Peyer's patch (tissue), 4 donors: Measurements from ENCODE around the gene CSNK2A2. TPM values are rescaled to one million over a fixed set of nuclear protein-coding genes. Genes with fewer than 3 reads are reported as not detected.
A peak's percentile ranks its signal among the peaks of the same experiment; 100 is the strongest.

Source experiments
- DNase-seq, 3 donors: peaks; one replicate each; pipeline ENCODE4 v3.0.0-alpha.2; 2017 to 2019
- H3K27ac ChIP-seq, 4 donors: fragments of 200-600 bp; sonication (generic); one replicate each; pipeline ENCODE4 v1.5.1; 2016 to 2019
- H3K27me3 ChIP-seq, 2 donors: fragments of 200-600 bp; sonication (generic); one replicate each; pipeline ENCODE4 v1.5.1; 2019
- H3K36me3 ChIP-seq, 3 donors: fragments of 200-600 bp; sonication (generic); one replicate each; pipeline ENCODE4 v1.5.1; 2016 to 2019
- H3K4me1 ChIP-seq, 4 donors: fragments of 200-600 bp; sonication (generic); one replicate each; pipeline ENCODE4 v1.5.1; 2016 to 2019
- H3K4me3 ChIP-seq, 4 donors: fragments of 200-600 bp; sonication (generic); 1 replicate in 3 of 4; 2 replicates in 1 of 4; pipeline ENCODE4 v1.5.1; 2016 to 2019; ENCODE audit warnings: mild to moderate bottlenecking in 1 of 4
- H3K9me3 ChIP-seq, 4 donors: fragments of 200-600 bp; sonication (generic); one replicate each; pipeline ENCODE4 v1.5.1; 2016 to 2019; ENCODE audit warnings: mild to moderate bottlenecking in 1 of 4
- CTCF ChIP-seq, 6 experiments: fragments of 450-650 bp in 4 of 6; fragments of 200-600 bp in 2 of 6; sonication (generic) in 1 of 6; IDR thresholded peaks; one replicate each; pipeline ENCODE4 v1.5.1; 2017 to 2019; ENCODE audit warnings: antibody characterized with exemption in 6 of 6, mild to moderate bottlenecking in 3 of 6, moderate library complexity in 1 of 6
- POLR2A ChIP-seq, 2 donors: fragments of 450-650 bp; IDR thresholded peaks; one replicate each; pipeline ENCODE4 v1.5.1; 2017; ENCODE audit warnings: antibody characterized with exemption in 2 of 2, mild to moderate bottlenecking in 2 of 2, moderate library complexity in 2 of 2
- total RNA-seq, 4 donors: library from RNA; depleted of rRNA; stranded (reverse); fragments of >200 nt; gene quantifications; one replicate each; pipeline ENCODE4 v1.1.0, GENCODE V29; 2016

Gene CSNK2A2
- total RNA-seq, 4 donors from 2014 or later = 25.1 to 36.4 (median 29.6) TPM

- no peaks in the 10 kb centered on the region for H3K27me3 ChIP-seq
- no peak for TF ChIP-seq CTCF (IDR thresholded peaks at IDR 0.05)
- TF ChIP-seq POLR2A (IDR thresholded peaks at IDR 0.05) = no peak
- H3K36me3 ChIP-seq = no peaks in the 10 kb centered on the region
- no peaks in the 10 kb centered on the region for H3K9me3 ChIP-seq
- peak overlapping the region in 2 of 4 donors; percentile 15 to 52 for H3K27ac ChIP-seq
- H3K4me1 ChIP-seq = peaks cover 0 to 80% (median 8%) of the 10 kb centered on the region in 4 donors
- no peak overlapping the region for H3K4me3 ChIP-seq
- DNase-seq = no peak
These were observed 73.3 kb downstream of the CSNK2A2 start for GRCh38 chr16:58124601-58124915.

GRCh38 chr16:58123896-58124600 lies 73.9 kb downstream of the CSNK2A2 start:
- H3K4me1 ChIP-seq = peaks cover 0 to 84% (median 8%) of the 10 kb centered on the region in 4 donors
- TF ChIP-seq CTCF (IDR thresholded peaks at IDR 0.05) (no peak), POLR2A (IDR thresholded peaks at IDR 0.05) (no peak)
- no peak overlapping the region for H3K4me3 ChIP-seq
- H3K9me3 ChIP-seq = no peaks in the 10 kb centered on the region
- no peaks in the 10 kb centered on the region for H3K27me3 ChIP-seq
- peak overlapping the region in 2 of 4 donors; percentile 15 to 52 for H3K27ac ChIP-seq
- no peaks in the 10 kb centered on the region for H3K36me3 ChIP-seq
- no peak for DNase-seq

- Histone ChIP-seq H3K4me1 (peaks cover 0 to 66% (median 4%) of the 10 kb centered on the region in 4 donors), H3K9me3 (no peaks in the 10 kb centered on the region), H3K27ac (peak overlapping the region in 3 of 4 donors; percentile 20 to 70 (median 35)), H3K27me3 (no peaks in the 10 kb centered on the region), H3K4me3 (peak overlapping the region in 1 of 4 donors; percentile 2), H3K36me3 (peaks cover 0 to 3% (median 0%) of the 10 kb centered on the region in 3 donors)
- TF ChIP-seq POLR2A (IDR thresholded peaks at IDR 0.05) = no peak
- no peak for TF ChIP-seq CTCF (IDR thresholded peaks at IDR 0.05)
- peak in 2 of 3 donors; percentile 73 to 79 for DNase-seq
These were observed 76.8 kb downstream of the CSNK2A2 start for GRCh38 chr16:58121132-58121531.

GRCh38 chr16:58120234-58120633 lies 77.7 kb downstream of the CSNK2A2 start:
- TF ChIP-seq CTCF (IDR thresholded peaks at IDR 0.05) (no peak), POLR2A (IDR thresholded peaks at IDR 0.05) (no peak)
- no peak overlapping the region for H3K4me3 ChIP-seq
- H3K4me1 ChIP-seq = peaks cover 0 to 63% (median 4%) of the 10 kb centered on the region in 4 donors
- H3K27ac ChIP-seq = peak overlapping the region in 2 of 4 donors; percentile 42 to 70
- H3K9me3 ChIP-seq = no peaks in the 10 kb centered on the region
- no peaks in the 10 kb centered on the region for H3K27me3 ChIP-seq
- peaks cover 0 to 12% (median 0%) of the 10 kb centered on the region in 3 donors for H3K36me3 ChIP-seq
- DNase-seq = no peak

GRCh38 chr16:58119509-58119845 lies 78.4 kb downstream of the CSNK2A2 start:
- Histone ChIP-seq H3K27me3 (no peaks in the 10 kb centered on the region), H3K27ac (no peak overlapping the region), H3K4me3 (no peak overlapping the region), H3K4me1 (peaks cover 0 to 60% (median 4%) of the 10 kb centered on the region in 4 donors), H3K9me3 (no peaks in the 10 kb centered on the region), H3K36me3 (peaks cover 0 to 19% (median 0%) of the 10 kb centered on the region in 3 donors)
- no peak for DNase-seq
- TF ChIP-seq CTCF (IDR thresholded peaks at IDR 0.05) = no peak
- no peak for TF ChIP-seq POLR2A (IDR thresholded peaks at IDR 0.05)
